Subcutaneous abdominal adipose tissue (tissue), 5 donors: Measurements from ENCODE around the gene RALGAPA1.
"Not testable (repeated sequence)": the region's sequence is repeated elsewhere in the genome, so short reads cannot be mapped to it uniquely, and the experiment has no call there.

ENCODE experiments used
- H3K27ac ChIP-seq: one replicate; pipeline ENCODE4 v1.7.0; 2013; ENCODE audit warnings: low read depth, mild to moderate bottlenecking, inconsistent platforms, low read length, moderate library complexity
- H3K27me3 ChIP-seq, 5 donors: one replicate each; pipeline ENCODE4 v1.7.0; 2013; ENCODE audit warnings: low read length in 5 of 5, inconsistent platforms in 1 of 5; ENCODE audit not compliant: control insufficient read depth in 5 of 5, insufficient read depth in 4 of 5
- H3K36me3 ChIP-seq, 5 donors: one replicate each; pipeline ENCODE4 v1.7.0; 2013; ENCODE audit warnings: low read length in 5 of 5; ENCODE audit not compliant: control insufficient read depth in 5 of 5, insufficient read depth in 5 of 5
- H3K4me1 ChIP-seq, 5 donors: one replicate each; pipeline ENCODE4 v1.7.0; 2013; ENCODE audit warnings: low read length in 5 of 5, mild to moderate bottlenecking in 3 of 5, moderate library complexity in 1 of 5; ENCODE audit not compliant: control insufficient read depth in 5 of 5, insufficient read depth in 5 of 5
- H3K4me3 ChIP-seq, 5 donors: one replicate each; pipeline ENCODE4 v1.7.0; 2013; ENCODE audit warnings: low read length in 5 of 5, low read depth in 1 of 5
- H3K9ac ChIP-seq, 5 donors: one replicate each; pipeline ENCODE4 v1.7.0; 2013; ENCODE audit warnings: low read length in 5 of 5, mild to moderate bottlenecking in 4 of 5, moderate library complexity in 3 of 5
- H3K9me3 ChIP-seq, 5 donors: one replicate each; pipeline ENCODE4 v1.7.0; 2013; ENCODE audit warnings: low read length in 5 of 5; ENCODE audit not compliant: control insufficient read depth in 5 of 5
- donor health status: healthy.
- donor health status: healthy.
- donor health status: healthy.
- donor health status: healthy.
- donor health status: healthy.

RALGAPA1 gene

GRCh38 chr14:35742032-35742371 lies 67.1 kb downstream of the RALGAPA1 start:
- Histone ChIP-seq H3K36me3 (peaks cover 2 to 38% (median 17%) of the 10 kb centered on the region in 5 donors), H3K9me3 (no peaks in the 10 kb centered on the region)

GRCh38 chr14:35741345-35742031 lies 67.6 kb downstream of the RALGAPA1 start:
- Histone ChIP-seq H3K27ac (no peak overlapping the region), H3K9ac (no peak overlapping the region), H3K9me3 (no peaks in the 10 kb centered on the region), H3K4me1 (no peaks in the 10 kb centered on the region), H3K4me3 (no peak overlapping the region), H3K36me3 (peaks cover 2 to 38% (median 18%) of the 10 kb centered on the region in 5 donors), H3K27me3 (no peaks in the 10 kb centered on the region)

More at GRCh38 chr14:35742032-35742371, 67.1 kb downstream of the RALGAPA1 start:
- Histone ChIP-seq H3K9ac (no peak overlapping the region), H3K4me1 (no peaks in the 10 kb centered on the region), H3K4me3 (no peak overlapping the region), H3K27ac (no peak overlapping the region), H3K27me3 (no peaks in the 10 kb centered on the region)

DNA sequence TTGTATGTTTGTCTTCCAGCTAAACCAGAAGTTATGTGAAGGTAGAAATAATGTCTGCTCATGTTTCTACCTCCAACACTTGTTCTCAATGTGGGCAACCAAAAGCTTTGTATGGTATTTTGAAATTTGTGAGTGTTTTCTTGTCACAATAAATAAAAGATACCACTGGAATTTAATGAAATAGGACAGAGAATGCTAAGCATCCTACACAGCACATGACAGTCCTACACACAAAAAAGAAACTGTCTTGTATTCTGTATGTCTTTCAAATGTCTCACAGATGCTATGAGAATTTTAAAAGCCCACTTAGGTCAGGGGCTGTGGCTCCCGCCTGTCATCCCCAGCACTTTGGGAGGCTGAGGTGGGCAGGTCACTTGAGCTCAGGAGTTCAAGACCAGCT lies 68.9 kb downstream of the RALGAPA1 start:
- Histone ChIP-seq H3K27me3 (no peaks in the 10 kb centered on the region), H3K27ac (no peak overlapping the region), H3K4me3 (no peak overlapping the region), H3K9me3 (peaks cover 0 to 1% (median 0%) of the 10 kb centered on the region in 5 donors), H3K4me1 (no peaks in the 10 kb centered on the region), H3K9ac (no peak overlapping the region), H3K36me3 (peaks cover 2 to 33% (median 22%) of the 10 kb centered on the region in 5 donors)

DNA sequence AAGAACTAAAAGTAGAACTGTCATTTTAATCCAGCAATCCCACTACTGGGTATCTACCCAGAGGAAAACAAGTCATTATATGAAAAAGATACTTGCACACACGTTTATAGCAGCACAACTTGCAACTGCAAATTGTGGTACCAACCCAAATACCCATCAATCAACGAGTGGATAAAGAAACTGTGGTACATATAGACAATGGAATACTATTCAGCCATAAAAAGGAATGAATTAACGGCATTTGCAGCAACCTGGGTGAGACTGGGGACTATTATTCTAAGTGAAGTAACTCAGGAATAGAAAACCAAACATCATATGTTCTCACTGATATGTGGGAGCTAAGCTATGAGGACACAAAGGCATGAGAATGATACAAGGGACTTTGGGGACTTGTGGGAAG lies 73.9 kb downstream of the RALGAPA1 start:
- peaks cover 6 to 23% (median 17%) of the 10 kb centered on the region in 5 donors for H3K36me3 ChIP-seq
- not testable (repeated sequence) for H3K4me3 ChIP-seq

GRCh38 chr14:35733510-35733909 lies 75.6 kb downstream of the RALGAPA1 start:
- not testable (repeated sequence) for H3K9ac ChIP-seq, H3K4me3 ChIP-seq, H3K27ac ChIP-seq, H3K4me1 ChIP-seq, H3K27me3 ChIP-seq, H3K9me3 ChIP-seq
- H3K36me3 ChIP-seq, result peaks cover 9 to 28% (median 25%) of the 10 kb centered on the region in 5 donors

More for the DNA sequence above, 73.9 kb downstream of the RALGAPA1 start:
- H3K27ac ChIP-seq, H3K4me1 ChIP-seq, H3K27me3 ChIP-seq, H3K9me3 ChIP-seq, H3K9ac ChIP-seq: not testable (repeated sequence)

- Histone ChIP-seq H3K4me1 (no peaks in the 10 kb centered on the region), H3K27ac (no peak overlapping the region), H3K4me3 (no peak overlapping the region), H3K36me3 (peaks cover 12 to 31% (median 20%) of the 10 kb centered on the region in 5 donors), H3K9me3 (peaks cover 0 to 4% (median 0%) of the 10 kb centered on the region in 5 donors), H3K9ac (no peak overlapping the region), H3K27me3 (no peaks in the 10 kb centered on the region)
Observed at GRCh38 chr14:35730871-35731270, 78.2 kb downstream of the RALGAPA1 start.

DNA sequence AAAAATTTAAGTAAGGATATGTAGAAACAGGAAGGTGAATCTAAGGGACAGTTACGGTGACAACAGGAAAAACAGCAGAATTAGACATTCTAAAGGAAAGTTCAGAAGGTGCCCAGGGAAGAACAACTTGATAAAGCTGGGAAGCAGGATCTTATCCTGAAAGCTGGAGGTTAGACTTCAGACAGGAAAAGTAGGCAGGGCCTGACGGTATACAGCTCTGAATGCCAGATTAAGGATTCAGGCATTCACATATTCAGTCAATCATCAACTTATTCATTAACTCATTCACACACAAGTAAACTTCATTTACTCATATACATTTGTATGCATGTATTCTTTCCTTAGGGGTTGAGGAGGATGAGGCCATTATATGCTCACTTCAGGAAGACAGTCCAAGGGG lies 81.3 kb downstream of the RALGAPA1 start:
- no peaks in the 10 kb centered on the region for H3K27me3 ChIP-seq
- no peaks in the 10 kb centered on the region for H3K4me1 ChIP-seq
- no peak overlapping the region for H3K9ac ChIP-seq
- H3K27ac ChIP-seq, result no peak overlapping the region
- no peak overlapping the region for H3K4me3 ChIP-seq
- no peaks in the 10 kb centered on the region for H3K9me3 ChIP-seq
- peaks cover 16 to 27% (median 18%) of the 10 kb centered on the region in 5 donors for H3K36me3 ChIP-seq

- H3K36me3 ChIP-seq, result peaks cover 19 to 32% (median 23%) of the 10 kb centered on the region in 5 donors
- no peak overlapping the region for H3K9ac ChIP-seq
- H3K4me3 ChIP-seq, result no peak overlapping the region
- peaks cover 0 to 4% (median 0%) of the 10 kb centered on the region in 5 donors for H3K4me1 ChIP-seq
- H3K27ac ChIP-seq, result no peak overlapping the region
- H3K9me3 ChIP-seq, result no peaks in the 10 kb centered on the region
- no peaks in the 10 kb centered on the region for H3K27me3 ChIP-seq
Observed at GRCh38 chr14:35725930-35726329, 83.2 kb downstream of the RALGAPA1 start.

- no peak overlapping the region for H3K27ac ChIP-seq
- no peaks in the 10 kb centered on the region for H3K4me1 ChIP-seq
- H3K9me3 ChIP-seq, result peaks cover 0 to 3% (median 0%) of the 10 kb centered on the region in 5 donors
- no peak overlapping the region for H3K4me3 ChIP-seq
- peaks cover 14 to 34% (median 20%) of the 10 kb centered on the region in 5 donors for H3K36me3 ChIP-seq
- H3K27me3 ChIP-seq, result no peaks in the 10 kb centered on the region
- H3K9ac ChIP-seq, result no peak overlapping the region
Observed at GRCh38 chr14:35715079-35715478, 94.0 kb downstream of the RALGAPA1 start.

GRCh38 chr14:35712466-35712865 lies 96.6 kb downstream of the RALGAPA1 start:
- Histone ChIP-seq H3K36me3 (peaks cover 14 to 32% (median 23%) of the 10 kb centered on the region in 5 donors), H3K4me3 (no peak overlapping the region), H3K9me3 (peaks cover 0 to 3% (median 0%) of the 10 kb centered on the region in 5 donors), H3K27ac (no peak overlapping the region), H3K4me1 (no peaks in the 10 kb centered on the region), H3K27me3 (no peaks in the 10 kb centered on the region), H3K9ac (no peak overlapping the region)
